SK-N-SH (cell line): Measurements from ENCODE around the gene WNK2. TPM values are rescaled to one million over a fixed set of nuclear protein-coding genes. Genes with fewer than 3 reads are reported as not detected.

Experiments
- CTCF ChIA-PET: fragments of 300-600, 350-600 bp; formaldehyde crosslinking; extraction: SDS; loops from one replicate; lab custom pipeline; 2021; lab: Yijun Ruan, JAX
- POLR2A ChIA-PET: fragments of 350-600 bp; sonication (Branson Sonifier 250); formaldehyde crosslinking; extraction: SDS; loops from one replicate; lab custom pipeline; 2020; ENCODE audit warnings: antibody characterized with exemption, inconsistent platforms; lab: Yijun Ruan, JAX
- DNase-seq: peaks from one replicate; pipeline ENCODE4 v3.0.0; 2012
- H2AFZ ChIP-seq: fragments of 200-600 bp; sonication (generic); 2 replicates; pipeline ENCODE4 v1.8.1; 2016; ENCODE audit warnings: antibody characterized with exemption, mild to moderate bottlenecking, low read depth
- H3F3A ChIP-seq: fragments of 200-600 bp; sonication (generic); replicated peaks from 2 replicates; pipeline ENCODE3; 2016; ENCODE audit warnings: antibody characterized with exemption, mild to moderate bottlenecking; ENCODE audit not compliant: insufficient read depth
- H3K27ac ChIP-seq, 2 experiments: fragments of 200-500 bp in 1 of 2; fragments of 200-600 bp in 1 of 2; sonication (Bioruptor generic) in 1 of 2; sonication (generic), shearing (Covaris generic) in 1 of 2; 2 replicates each; pipeline versions ENCODE4 v1.5.1 to v1.6.1; 2014 to 2016; ENCODE audit warnings: low read depth in 2 of 2, inconsistent platforms in 1 of 2, low read length in 1 of 2, mild to moderate bottlenecking in 1 of 2, mixed read lengths in 1 of 2
- H3K27me3 ChIP-seq: fragments of 200-600 bp; sonication (generic), shearing (Covaris generic); 2 replicates; pipeline ENCODE4 v1.6.1; 2016; ENCODE audit warnings: mixed run types; ENCODE audit not compliant: insufficient read depth
- H3K36me3 ChIP-seq, 2 experiments: fragments of 200-500 bp in 1 of 2; fragments of 200-600 bp in 1 of 2; sonication (Bioruptor generic) in 1 of 2; sonication (generic) in 1 of 2; replicated peaks in 1 of 2; 2 replicates each; pipeline versions ENCODE3 to v1.5.1; 2014 to 2016; ENCODE audit warnings: low read length in 1 of 2, mild to moderate bottlenecking in 1 of 2; ENCODE audit not compliant: insufficient read depth in 2 of 2, control insufficient read depth in 1 of 2
- H3K4me1 ChIP-seq, 2 experiments: fragments of 200-500 bp in 1 of 2; fragments of 200-600 bp in 1 of 2; sonication (Bioruptor generic) in 1 of 2; sonication (generic), shearing (Covaris generic) in 1 of 2; 2 replicates each; pipeline versions ENCODE4 v1.5.1 to v1.6.1; 2014 to 2016; ENCODE audit warnings: low read depth in 1 of 2, low read length in 1 of 2, mixed run types in 1 of 2; ENCODE audit not compliant: insufficient read depth in 2 of 2, control insufficient read depth in 1 of 2
- H3K4me2 ChIP-seq: fragments of 200-600 bp; sonication (generic), shearing (Covaris generic); 2 replicates; pipeline ENCODE4 v1.6.1; 2017; ENCODE audit warnings: mixed run types
- H3K4me3 ChIP-seq, 2 experiments: fragments of 200-500 bp in 1 of 2; fragments of 200-600 bp in 1 of 2; sonication (Bioruptor generic) in 1 of 2; sonication (generic), shearing (Covaris generic) in 1 of 2; 2 replicates each; pipeline versions ENCODE4 v1.5.1 to v1.8.1; 2014 to 2016; ENCODE audit warnings: low read depth in 2 of 2, inconsistent platforms in 1 of 2, low read length in 1 of 2, mild to moderate bottlenecking in 1 of 2, mixed read lengths in 1 of 2, moderate library complexity in 1 of 2
- H3K79me2 ChIP-seq: fragments of 200-600 bp; sonication (generic); 2 replicates; pipeline ENCODE4 v1.8.1; 2017; ENCODE audit warnings: mild to moderate bottlenecking; ENCODE audit not compliant: insufficient read depth
- H3K9ac ChIP-seq: fragments of 200-600 bp; sonication (generic); 2 replicates; pipeline ENCODE4 v1.6.1; 2017; ENCODE audit warnings: mixed run types
- H3K9me2 ChIP-seq: fragments of 200-600 bp; sonication (generic); 2 replicates; pipeline ENCODE4 v1.6.1; 2017; ENCODE audit warnings: mixed run types
- H3K9me3 ChIP-seq: fragments of 200-600 bp; sonication (generic); 2 replicates; pipeline ENCODE4 v1.6.1; 2017; ENCODE audit warnings: mixed run types, mild to moderate bottlenecking, moderate library complexity
- H4K20me1 ChIP-seq: fragments of 200-600 bp; sonication (generic); 2 replicates; pipeline ENCODE4 v1.6.1; 2017; ENCODE audit warnings: mild to moderate bottlenecking, mixed run types; ENCODE audit not compliant: insufficient read depth
- EP300 ChIP-seq, 2 experiments: IDR thresholded peaks; 2 replicates each; pipeline versions ENCODE4 v1.4.0 to v1.6.1; 2012; ENCODE audit warnings: borderline replicate concordance in 1 of 2, low read depth in 1 of 2, low read length in 1 of 2
- EZH2phosphoT487 ChIP-seq: fragments of 200-600 bp; sonication (generic); IDR thresholded peaks from 2 replicates; pipeline ENCODE4 v1.6.1; 2017; ENCODE audit warnings: low read depth, mixed run types, mild to moderate bottlenecking, antibody characterized with exemption, moderate library complexity, borderline replicate concordance
- FOXJ3 ChIP-seq: sonication (generic); formaldehyde crosslinking; IDR thresholded peaks from 2 replicates; pipeline ENCODE4 v1.5.1; 2020; ENCODE audit warnings: mild to moderate bottlenecking, missing genetic modification reagents
- FOXM1 ChIP-seq: IDR thresholded peaks from 2 replicates; pipeline ENCODE4 v1.4.0; 2012; ENCODE audit warnings: low read depth, mild to moderate bottlenecking
- GATA2 ChIP-seq: sonication (generic); formaldehyde crosslinking; IDR thresholded peaks from 2 replicates; pipeline ENCODE4 v1.5.0; 2020; ENCODE audit warnings: mild to moderate bottlenecking, missing genetic modification reagents
- MEF2A ChIP-seq: IDR thresholded peaks from 2 replicates; pipeline ENCODE4 v1.4.0; 2012; ENCODE audit warnings: low read depth, borderline replicate concordance
- POLR2AphosphoS5 ChIP-seq: IDR thresholded peaks from 2 replicates; pipeline ENCODE4 v1.6.1; 2012; ENCODE audit warnings: low read depth, low read length
- REST ChIP-seq: IDR thresholded peaks from 2 replicates; pipeline ENCODE4 v1.6.1; 2012; ENCODE audit warnings: mild to moderate bottlenecking, low read depth, low read length, moderate library complexity
- RFX5 ChIP-seq: IDR thresholded peaks from 2 replicates; pipeline ENCODE4 v1.6.1; 2012; ENCODE audit warnings: mild to moderate bottlenecking, improper control_type of control experiment, low read length
- TEAD4 ChIP-seq: IDR thresholded peaks from 2 replicates; pipeline ENCODE4 v1.4.0; 2012; ENCODE audit warnings: mild to moderate bottlenecking, borderline replicate concordance; ENCODE audit not compliant: insufficient read depth
- USF2 ChIP-seq: fragments of 150-350 bp; IDR thresholded peaks from 2 replicates; pipeline ENCODE4 v1.6.1; 2017; ENCODE audit warnings: antibody characterized with exemption, low read length, low read depth, borderline replicate concordance
- YY1 ChIP-seq: IDR thresholded peaks from 2 replicates; pipeline ENCODE4 v1.4.0; 2012; ENCODE audit warnings: low read depth, mild to moderate bottlenecking
- WGBS: methylation state at CpG from one replicate; pipeline ENCODE4 v1.1.6; 2017; ENCODE audit warnings: low lambda C conversion rate; 5-methylcytosine and 5-hydroxymethylcytosine counted together
- polyA plus RNA-seq, 3 experiments: library from polyadenylated mRNA; depleted of rRNA; stranded (reverse); fragments of >200 nt; gene quantifications; 2 replicates each; pipeline ENCODE4 v1.2.3, GENCODE V29; 2012

WNK2 gene
- polyA plus RNA-seq, 1 of the 3 experiments (the other 2 are of a cell fraction), result 0.12 TPM

GRCh38 chr9:93228453-93228852 lies 44.5 kb downstream of the WNK2 start (continued):
- no peak for TF ChIP-seq REST
- TF ChIP-seq, all 33 proteins: peak for 0

- Histone ChIP-seq H3K27me3 (no peaks in the 10 kb centered on the region), H3K36me3 (no peaks in the 10 kb centered on the region), H4K20me1 (no peaks in the 10 kb centered on the region), H3F3A (no peaks in the 10 kb centered on the region), H3K27ac (no peak overlapping the region), H3K4me1 (peaks cover 0 to 39% of the 10 kb centered on the region in 2 experiments; a peak in 1 of 4 replicates), H2AFZ (no peak overlapping the region), H3K79me2 (no peaks in the 10 kb centered on the region), H3K4me2 (no peak overlapping the region), H3K9ac (no peak overlapping the region), H3K9me3 (no peaks in the 10 kb centered on the region), H3K9me2 (no peaks in the 10 kb centered on the region), H3K4me3 (no peak overlapping the region)
- ChIA-PET CTCF (no interaction called here), POLR2A (no interaction called here)
- WGBS, result 87% methylated on average over 7 of the region's 14 CpGs
- TF ChIP-seq GATA2 (CRISPR knock-in tag), result no peak
- no peak for TF ChIP-seq USF2
- no peak for TF ChIP-seq RFX5
- no peak for TF ChIP-seq MEF2A
- no peak for TF ChIP-seq TEAD4
- no peak for TF ChIP-seq EZH2phosphoT487
- TF ChIP-seq FOXM1, result no peak
- TF ChIP-seq YY1, result no peak
- no peak for TF ChIP-seq FOXJ3 (CRISPR knock-in tag)
- TF ChIP-seq POLR2AphosphoS5, result no peak
- TF ChIP-seq EP300 (IDR thresholded peaks at IDR 0.05; ENCODE audit: borderline replicate concordance in 1 of 2, low read depth in 1 of 2, low read length in 1 of 2), result no peak
- DNase-seq, result no peak
Observed at GRCh38 chr9:93229636-93230035, 45.7 kb downstream of the WNK2 start.
